Heart left ventricle (tissue), 13 donors: ENCODE measurements around the gene DLGAP1.

Experiments used
- CTCF ChIP-seq, 12 donors: fragments of 200-600 bp; sonication (generic) in 4 of 12; IDR thresholded peaks; one replicate each; pipeline versions ENCODE4 v1.5.0 to v1.8.0; 2018 to 2022; ENCODE audit warnings: antibody characterized with exemption in 12 of 12, mild to moderate bottlenecking in 5 of 12
- POLR2A ChIP-seq, 2 donors: fragments of 450-650 bp; IDR thresholded peaks; one replicate each; pipeline ENCODE4 v1.6.1; 2017; ENCODE audit warnings: antibody characterized with exemption in 2 of 2, mild to moderate bottlenecking in 2 of 2, moderate library complexity in 2 of 2
- donor health status: ischemic (EF 13 %, LVEDD 7.1; RV severe dilation, severe dysfunction).
- donor health status: DM: no; HTN: yes; CAD: no.
- donor health status: DM: no; HTN: no; CAD: no.
- donor health status: ischemic (EF 25% LVEDD 6.9; RV normal size, moderate dysfunction).
- donor health status: ischemic (EF 25% LVEDD 5.7; RV mildly dilated, moderate dysfunction).
- donor health status: ischemic (EF 35%, LVEDD 5.7; RV mildly dilated, moderate dysfunction).
- donor health status: nonischemic (EF 11% LVEDD 7.7; RV severe dilation, severe dysfunction).
- donor health status: DM: yes; HTN: yes; CAD: no.
- donor health status: PGD.
- donor health status: ischemic (EF 29% LVEDD 5.4; RV normal size, mild dysfunction).
- donor health status: nonischemic (EF 23%, LVEDD 6.1; RV moderate dilation, normal function).

GRCh38 chr18:3794537-3795348 lies 660.4 kb downstream of the DLGAP1 start:
- TF ChIP-seq CTCF (IDR thresholded peaks at IDR 0.05) (no peak), POLR2A (IDR thresholded peaks at IDR 0.05) (no peak)
